ENCODE results near the gene AGBL4.

The AGBL4 gene

GRCh38 chr1:49136738-49137251 is 887.0 kb downstream of the AGBL4 start:
- no peaks in the 10 kb centered on the region for H3F3A ChIP-seq (ENCODE audit: insufficient read depth, low read length)
- no peak overlapping the region for H3K4me2 ChIP-seq (ENCODE audit: low read length)
- H3K4me3 ChIP-seq (ENCODE audit: low read depth, low read length, poor library complexity, severe bottlenecking): no peak overlapping the region
- H4K20me1 ChIP-seq (ENCODE audit: insufficient read depth, low read length): no peaks in the 10 kb centered on the region
- no peaks in the 10 kb centered on the region for H3K79me2 ChIP-seq (ENCODE audit: insufficient read depth, low read length)
- H3K4me1 ChIP-seq (ENCODE audit: insufficient read depth, low read length, severe bottlenecking): no peaks in the 10 kb centered on the region
- H3K9me2 ChIP-seq (ENCODE audit: low read depth, low read length): no peaks in the 10 kb centered on the region
- no peaks in the 10 kb centered on the region for H3K27me3 ChIP-seq (ENCODE audit: insufficient read depth, low read length)
- H3K9me3 ChIP-seq (ENCODE audit: low read length): no peaks in the 10 kb centered on the region
- no peaks in the 10 kb centered on the region for H3K36me3 ChIP-seq (ENCODE audit: insufficient read depth, low read length)
- TF ChIP-seq CTCF (IDR thresholded peaks at IDR 0.05; ENCODE audit: low read length) (no peak), EZH2 (IDR thresholded peaks at IDR 0.05; ENCODE audit: borderline replicate concordance, low read length) (no peak)
- H2AFZ ChIP-seq (ENCODE audit: low read length): no peak overlapping the region
- H3K9ac ChIP-seq (ENCODE audit: low read length): no peak overlapping the region
- H3K27ac ChIP-seq (ENCODE audit: low read depth, low read length, poor library complexity, severe bottlenecking): no peak overlapping the region

- H3K79me2 ChIP-seq (ENCODE audit: insufficient read depth, low read length): no peaks in the 10 kb centered on the region
- H3K4me1 ChIP-seq (ENCODE audit: insufficient read depth, low read length, severe bottlenecking): no peaks in the 10 kb centered on the region
- no peak overlapping the region for H3K4me2 ChIP-seq (ENCODE audit: low read length)
- no peaks in the 10 kb centered on the region for H3K9me3 ChIP-seq (ENCODE audit: low read length)
- no peak overlapping the region for H2AFZ ChIP-seq (ENCODE audit: low read length)
- H3K9me2 ChIP-seq (ENCODE audit: low read depth, low read length): no peaks in the 10 kb centered on the region
- H3K27ac ChIP-seq (ENCODE audit: low read depth, low read length, poor library complexity, severe bottlenecking): no peak overlapping the region
- H4K20me1 ChIP-seq (ENCODE audit: insufficient read depth, low read length): no peaks in the 10 kb centered on the region
- H3K4me3 ChIP-seq (ENCODE audit: low read depth, low read length, poor library complexity, severe bottlenecking): no peak overlapping the region
- no peaks in the 10 kb centered on the region for H3K36me3 ChIP-seq (ENCODE audit: insufficient read depth, low read length)
- H3K27me3 ChIP-seq (ENCODE audit: insufficient read depth, low read length): no peaks in the 10 kb centered on the region
- no peak for TF ChIP-seq EZH2 (IDR thresholded peaks at IDR 0.05; ENCODE audit: borderline replicate concordance, low read length)
- no peak for TF ChIP-seq CTCF (IDR thresholded peaks at IDR 0.05; ENCODE audit: low read length)
- H3K9ac ChIP-seq (ENCODE audit: low read length): no peak overlapping the region
- H3F3A ChIP-seq (ENCODE audit: insufficient read depth, low read length): no peaks in the 10 kb centered on the region
Measured at GRCh38 chr1:49125746-49126145, 898.0 kb downstream of the AGBL4 start.

- Histone ChIP-seq H3K27me3 (ENCODE audit: insufficient read depth, low read length) (no peaks in the 10 kb centered on the region), H3K4me2 (ENCODE audit: low read length) (no peak overlapping the region), H3K36me3 (ENCODE audit: insufficient read depth, low read length) (no peaks in the 10 kb centered on the region), H3K9me3 (ENCODE audit: low read length) (no peaks in the 10 kb centered on the region), H3K9ac (ENCODE audit: low read length) (no peak overlapping the region), H3K4me3 (ENCODE audit: low read depth, low read length, poor library complexity, severe bottlenecking) (no peak overlapping the region), H3K79me2 (ENCODE audit: insufficient read depth, low read length) (no peaks in the 10 kb centered on the region), H3F3A (ENCODE audit: insufficient read depth, low read length) (no peaks in the 10 kb centered on the region), H4K20me1 (ENCODE audit: insufficient read depth, low read length) (no peaks in the 10 kb centered on the region), H3K27ac (ENCODE audit: low read depth, low read length, poor library complexity, severe bottlenecking) (no peak overlapping the region), H3K9me2 (ENCODE audit: low read depth, low read length) (no peaks in the 10 kb centered on the region), H3K4me1 (ENCODE audit: insufficient read depth, low read length, severe bottlenecking) (no peaks in the 10 kb centered on the region), H2AFZ (ENCODE audit: low read length) (no peak overlapping the region)
- no peak for TF ChIP-seq CTCF (IDR thresholded peaks at IDR 0.05; ENCODE audit: low read length)
- TF ChIP-seq EZH2 (IDR thresholded peaks at IDR 0.05; ENCODE audit: borderline replicate concordance, low read length): no peak
Measured at GRCh38 chr1:49111931-49112330, 911.8 kb downstream of the AGBL4 start.

Data from OCI-LY1 (cell line).